NCI-H2029 treated with DMSO at 0.1 percent for 48 hours (cell line): ENCODE measurements around the gene TFAP2B.

Experiments used
- DNase-seq: peaks from one replicate; lab custom pipeline; 2025; lab: John Stamatoyannopoulos, UW

Gene TFAP2B

GRCh38 chr6:50825375-50826036, 6.8 kb downstream of the TFAP2B start:
- DNase-seq: no peak

DNA sequence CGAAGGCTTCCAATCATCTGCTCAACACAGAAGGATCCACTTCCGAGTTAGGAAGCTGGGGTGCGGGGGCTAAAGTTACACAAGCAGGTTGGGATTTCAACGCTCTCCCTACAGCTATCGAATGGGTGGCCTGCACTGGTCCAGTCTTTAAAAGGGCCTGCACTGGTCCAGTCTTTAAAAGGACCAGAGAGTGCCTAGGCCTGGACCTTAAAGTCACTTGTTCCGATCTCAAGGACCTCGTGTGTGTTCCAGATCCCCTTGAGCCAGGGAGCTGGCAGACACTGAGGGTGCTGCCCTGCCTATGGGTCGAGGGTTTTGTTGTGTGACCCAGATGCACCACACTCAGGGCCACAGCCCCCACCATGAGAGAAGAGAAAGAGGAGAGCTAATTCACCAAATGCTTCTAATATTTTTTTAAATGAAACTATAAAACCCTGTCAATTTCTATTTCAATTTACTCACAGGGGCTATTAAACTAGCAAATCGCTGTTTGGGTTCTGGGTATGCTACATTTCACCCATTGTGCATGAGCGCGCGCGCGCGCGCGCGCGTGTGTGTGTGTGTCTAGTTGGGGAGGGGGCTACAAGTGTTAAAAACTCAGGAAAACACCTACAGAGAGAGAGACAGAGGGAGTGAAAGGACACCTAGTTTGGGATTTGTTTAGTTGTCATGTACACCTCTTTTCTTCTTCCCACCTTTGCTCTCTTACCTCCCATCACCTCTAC, 7.5 kb downstream of the TFAP2B start:
- DNase-seq: no peak

GRCh38 chr6:50826803-50827202, 8.1 kb downstream of the TFAP2B start:
- no peak for DNase-seq

GRCh38 chr6:50829049-50829448, 10.4 kb downstream of the TFAP2B start:
- no peak for DNase-seq

DNA sequence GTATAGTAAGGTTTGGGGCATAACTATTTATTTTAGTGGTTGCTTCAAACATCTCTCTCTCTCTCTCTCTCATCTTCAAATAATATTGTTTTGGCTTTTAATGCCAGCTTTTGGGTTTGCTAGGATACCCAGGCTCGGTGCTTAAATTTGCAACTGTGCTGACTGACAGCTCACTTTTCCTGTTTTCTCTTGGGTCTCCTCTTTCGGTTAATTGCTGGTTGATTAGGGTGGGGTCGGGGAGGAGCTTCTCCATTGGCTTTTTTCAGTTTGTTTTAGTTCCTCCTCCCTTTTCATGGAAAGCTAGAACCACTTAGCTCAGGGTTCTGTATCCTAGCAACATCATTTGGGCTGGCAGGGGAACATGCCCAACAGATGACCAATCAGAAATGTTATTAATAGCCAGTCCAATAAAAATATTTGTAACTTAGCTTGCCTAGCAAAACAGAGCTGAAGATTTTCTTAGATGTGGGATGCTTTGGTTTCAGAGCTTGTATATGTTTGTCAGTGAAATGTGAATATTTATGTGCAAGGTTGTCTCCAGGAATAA, 11.3 kb downstream of the TFAP2B start:
- DNase-seq: no peak

GRCh38 chr6:50831186-50831585, 12.5 kb downstream of the TFAP2B start:
- no peak for DNase-seq

GRCh38 chr6:50832912-50833311, 14.2 kb downstream of the TFAP2B start:
- DNase-seq: no peak

DNA sequence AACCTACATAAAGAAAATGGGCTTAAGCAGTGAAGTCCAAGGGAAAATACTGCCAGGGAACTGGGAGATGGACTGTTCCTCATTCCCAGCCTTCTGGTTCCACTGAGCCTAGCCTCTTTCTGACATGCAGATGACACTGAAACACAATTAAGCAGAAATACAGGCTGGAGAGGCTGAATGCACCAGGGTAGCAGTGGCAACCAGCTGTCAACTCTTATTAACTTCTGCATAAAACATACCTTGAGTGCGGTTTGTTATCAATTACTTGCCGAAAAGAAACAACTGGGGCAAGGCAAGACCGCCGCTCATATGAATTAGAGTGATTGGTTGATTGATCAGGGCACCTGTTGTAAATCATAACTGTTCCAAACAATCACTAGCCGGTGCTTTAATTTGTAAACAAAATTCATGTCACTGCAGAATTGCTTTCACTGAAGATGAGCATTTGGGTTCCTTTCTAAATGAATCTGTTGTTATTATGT, 16.3 kb downstream of the TFAP2B start:
- DNase-seq: no peak

DNA sequence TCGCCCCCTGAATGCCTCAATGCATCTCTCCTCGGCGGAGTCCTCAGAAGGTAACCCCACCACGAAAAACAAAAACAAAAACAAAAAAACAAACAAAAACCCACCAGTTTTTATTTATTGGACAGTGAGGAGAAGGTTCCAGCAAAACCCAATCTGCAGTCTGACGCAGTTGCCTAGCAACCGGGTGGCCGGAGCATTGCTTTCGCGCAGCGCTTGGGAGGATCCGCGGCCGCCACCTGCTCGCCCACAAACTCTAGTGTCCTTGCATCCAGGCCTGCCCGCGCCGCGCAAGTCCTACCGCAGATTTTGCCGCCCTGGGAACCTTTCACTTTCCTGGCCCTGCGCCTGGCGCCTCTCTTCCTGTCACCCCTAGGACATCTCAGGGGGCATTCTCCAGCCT, 17.6 kb downstream of the TFAP2B start:
- no peak for DNase-seq

- no peak for DNase-seq
Observed at GRCh38 chr6:50837589-50838445, 19.1 kb downstream of the TFAP2B start.

GRCh38 chr6:50840112-50840810, 21.6 kb downstream of the TFAP2B start:
- DNase-seq: no peak

DNA sequence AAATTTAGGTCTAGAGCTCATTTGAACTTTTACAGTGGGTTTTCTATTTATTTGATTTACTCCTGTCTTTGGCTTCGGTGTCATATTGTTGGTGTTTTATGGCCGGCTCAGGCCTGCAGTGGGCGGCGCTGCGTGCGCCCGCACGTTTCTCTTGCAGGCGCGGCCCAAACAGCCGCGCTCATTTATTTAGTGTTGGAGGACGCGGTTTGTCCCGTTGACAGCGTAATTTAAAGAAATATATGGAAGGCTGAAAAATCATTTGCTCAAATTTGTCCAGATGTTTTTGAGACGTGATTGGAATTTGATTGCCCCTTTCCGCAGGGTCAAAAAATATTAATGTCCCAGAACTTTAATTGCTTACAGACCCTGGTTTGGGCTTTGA, 22.1 kb downstream of the TFAP2B start:
- no peak for DNase-seq

GRCh38 chr6:50842446-50842845, 23.8 kb downstream of the TFAP2B start:
- DNase-seq: no peak

GRCh38 chr6:50842861-50843384, 24.3 kb downstream of the TFAP2B start:
- no peak for DNase-seq

DNA sequence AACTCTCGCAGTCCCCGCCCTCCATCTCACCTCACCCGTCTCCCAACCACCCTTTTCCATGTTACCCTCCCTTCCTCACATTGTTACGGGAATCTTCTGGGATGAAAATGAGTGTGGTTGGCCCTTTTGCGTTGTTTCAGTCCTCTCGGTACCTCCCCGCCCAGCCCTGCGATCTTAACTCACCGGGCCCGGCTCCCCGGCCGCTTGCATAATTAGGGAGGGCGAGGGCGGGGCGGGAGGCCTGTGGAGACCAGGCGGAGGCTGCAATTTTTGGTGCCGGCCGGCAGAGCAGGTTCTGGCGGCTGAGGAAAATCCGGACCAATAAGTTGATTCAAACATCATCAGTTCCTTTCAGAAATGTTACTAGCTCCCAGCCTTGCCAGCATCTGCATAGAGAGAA, 25.2 kb downstream of the TFAP2B start:
- DNase-seq: no peak

GRCh38 chr6:50845499-50846143, 26.9 kb downstream of the TFAP2B start:
- DNase-seq: no peak

DNA sequence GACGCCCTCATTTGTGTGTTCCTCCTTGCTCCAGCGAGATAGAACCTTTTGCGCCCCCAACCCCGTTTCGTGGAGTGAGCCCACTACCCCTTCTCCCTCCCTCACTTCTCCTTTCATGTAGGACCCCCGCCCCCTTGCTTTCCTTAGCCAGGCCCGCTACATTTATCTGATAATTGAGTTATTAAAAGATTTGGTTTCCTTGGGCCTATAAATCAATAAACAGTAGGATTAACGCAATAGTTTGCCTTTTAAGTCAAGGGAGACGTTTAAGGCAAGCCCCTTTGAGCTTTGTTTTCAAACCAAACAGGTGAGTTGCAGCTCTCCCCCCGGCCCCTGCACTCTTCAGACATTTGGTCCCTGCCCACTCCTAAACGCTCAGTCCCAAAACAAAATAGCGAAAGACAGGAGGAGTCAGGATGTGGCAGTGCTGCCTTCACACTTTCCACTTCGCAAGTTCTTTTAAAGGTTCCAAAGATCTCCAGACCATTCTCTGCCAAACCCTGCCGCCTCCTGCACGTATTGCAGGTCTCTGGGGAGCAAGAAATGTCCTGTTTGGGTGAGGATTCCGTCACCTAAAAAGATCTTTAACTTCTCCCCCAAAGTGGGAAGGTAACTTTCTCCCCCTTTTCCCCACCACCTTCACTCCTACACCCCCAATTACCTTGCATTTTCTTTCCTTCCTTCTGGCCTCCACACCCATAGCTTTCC, 27.6 kb downstream of the TFAP2B start:
- DNase-seq: no peak

DNA sequence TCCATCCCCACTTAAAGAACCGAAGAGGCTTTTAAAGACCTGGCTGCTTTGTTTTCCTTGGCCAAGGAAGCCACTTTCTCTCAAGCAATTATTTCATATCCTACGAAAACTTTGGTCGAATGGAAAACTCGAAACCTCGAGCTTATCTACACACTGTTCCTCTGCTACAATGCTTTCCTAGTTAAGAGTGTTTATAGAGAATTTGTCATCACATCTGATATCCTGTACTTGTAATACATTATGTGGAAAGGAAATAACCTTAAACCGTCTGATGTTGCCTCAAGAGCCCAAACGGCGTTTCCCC, 28.1 kb downstream of the TFAP2B start:
- no peak for DNase-seq

DNA sequence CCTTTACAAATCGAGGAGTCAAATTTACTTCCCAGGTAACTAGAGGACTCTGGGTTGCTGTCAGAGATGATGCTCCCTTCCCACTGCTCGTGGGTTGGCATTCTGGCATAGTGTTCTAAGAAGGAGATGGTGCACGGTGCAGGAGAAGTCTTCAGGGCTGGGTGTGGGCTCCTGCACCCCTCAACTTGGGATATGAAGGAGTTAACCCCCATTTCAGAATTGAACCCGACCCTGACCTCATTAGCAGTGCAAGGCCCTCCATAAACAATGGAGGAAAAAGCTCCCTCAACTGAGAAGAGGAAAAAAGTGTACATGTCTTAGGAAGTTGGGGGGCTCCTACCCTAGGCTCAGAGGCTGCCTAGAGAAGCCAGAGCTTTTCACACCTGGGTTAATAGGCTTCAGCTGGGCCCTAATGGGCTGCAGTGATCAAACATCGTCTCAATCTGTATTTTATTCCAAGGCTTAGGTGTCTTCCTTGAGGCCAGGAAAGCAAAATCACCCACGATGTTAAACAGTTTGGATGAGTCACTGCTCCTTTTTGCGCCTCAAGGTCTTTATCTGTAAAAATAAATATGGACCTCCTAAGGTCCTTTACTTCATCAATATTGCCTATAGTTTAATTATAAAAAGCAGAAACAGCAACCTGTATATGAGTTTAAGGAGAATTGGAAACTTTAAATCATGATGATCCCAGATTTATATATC, 29.4 kb downstream of the TFAP2B start:
- no peak for DNase-seq
